GM12878 (cell line): Measurements from ENCODE around the gene LMTK2.

ENCODE experiments used
- CREM ChIP-seq: IDR thresholded peaks from 2 replicates; pipeline ENCODE4 v1.6.1; 2014; ENCODE audit warnings: antibody characterized with exemption, low read depth
- CTCF ChIP-seq, 3 experiments: IDR thresholded peaks in 2 of 3; conservative IDR thresholded peaks in 1 of 3; 2 replicates each; pipeline ENCODE4 v1.5.1; 2011; ENCODE audit warnings: low read depth in 3 of 3, low read length in 3 of 3, mild to moderate bottlenecking in 3 of 3, control low read depth in 2 of 3, moderate library complexity in 2 of 3, inconsistent platforms in 1 of 3, mixed read lengths in 1 of 3; ENCODE audit not compliant: control insufficient read depth in 2 of 3, insufficient read depth in 1 of 3; ENCODE audit errors: extremely low read depth in 1 of 3
- NRF1 ChIP-seq: conservative IDR thresholded peaks from 2 replicates; pipeline ENCODE4 v1.6.1; 2011; ENCODE audit warnings: mild to moderate bottlenecking, low read depth, low read length, improper control_type of control experiment
- POLR2A ChIP-seq: IDR thresholded peaks from 2 replicates; pipeline ENCODE4 v1.6.1; 2011; ENCODE audit warnings: low read depth, mild to moderate bottlenecking, low read length
- TF ChIP-seq, protein P1 (sequence below): IDR thresholded peaks from 2 replicates; pipeline ENCODE4 v1.6.1; 2012; ENCODE audit warnings: low read depth, low read length, improper control_type of control experiment

DNA sequence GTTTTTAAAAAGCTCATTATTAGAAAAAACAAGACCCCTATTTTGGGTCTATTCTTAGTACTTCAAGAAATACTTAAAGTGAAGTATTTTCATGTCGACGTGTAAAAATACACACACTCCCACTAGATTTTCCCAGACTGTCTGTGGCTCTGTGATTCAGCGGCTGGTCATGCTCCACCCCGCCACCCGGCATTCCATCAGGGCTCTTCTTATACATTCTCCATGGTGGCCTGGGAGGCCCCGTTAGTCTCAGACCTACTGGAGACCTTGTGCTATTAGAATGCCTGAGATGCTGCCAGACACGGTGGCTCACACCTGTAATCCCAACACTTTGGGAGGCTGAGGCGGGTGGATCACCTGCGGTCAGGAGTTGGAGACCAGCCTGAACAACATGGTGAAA is 132.3 kb downstream of the LMTK2 start:
- TF ChIP-seq CTCF (IDR thresholded peaks at IDR 0.05 in 2 of 3, conservative IDR thresholded peaks at IDR 0.05 in 1 of 3; ENCODE audit: control insufficient read depth in 2 of 3, extremely low read depth in 1 of 3, insufficient read depth in 1 of 3, low read depth in 3 of 3, low read length in 3 of 3), result no peak
- no peak for TF ChIP-seq POLR2A
- TF ChIP-seq, protein P1, sequence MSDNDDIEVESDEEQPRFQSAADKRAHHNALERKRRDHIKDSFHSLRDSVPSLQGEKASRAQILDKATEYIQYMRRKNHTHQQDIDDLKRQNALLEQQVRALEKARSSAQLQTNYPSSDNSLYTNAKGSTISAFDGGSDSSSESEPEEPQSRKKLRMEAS, result no peak
- TF ChIP-seq CREM, result no peak
- TF ChIP-seq NRF1, result no peak
